ENCODE results near the gene STRN.
"Not testable (repeated sequence)": the region's sequence is repeated elsewhere in the genome, so short reads cannot be mapped to it uniquely, and the experiment has no call there.

Gene STRN, protein sequence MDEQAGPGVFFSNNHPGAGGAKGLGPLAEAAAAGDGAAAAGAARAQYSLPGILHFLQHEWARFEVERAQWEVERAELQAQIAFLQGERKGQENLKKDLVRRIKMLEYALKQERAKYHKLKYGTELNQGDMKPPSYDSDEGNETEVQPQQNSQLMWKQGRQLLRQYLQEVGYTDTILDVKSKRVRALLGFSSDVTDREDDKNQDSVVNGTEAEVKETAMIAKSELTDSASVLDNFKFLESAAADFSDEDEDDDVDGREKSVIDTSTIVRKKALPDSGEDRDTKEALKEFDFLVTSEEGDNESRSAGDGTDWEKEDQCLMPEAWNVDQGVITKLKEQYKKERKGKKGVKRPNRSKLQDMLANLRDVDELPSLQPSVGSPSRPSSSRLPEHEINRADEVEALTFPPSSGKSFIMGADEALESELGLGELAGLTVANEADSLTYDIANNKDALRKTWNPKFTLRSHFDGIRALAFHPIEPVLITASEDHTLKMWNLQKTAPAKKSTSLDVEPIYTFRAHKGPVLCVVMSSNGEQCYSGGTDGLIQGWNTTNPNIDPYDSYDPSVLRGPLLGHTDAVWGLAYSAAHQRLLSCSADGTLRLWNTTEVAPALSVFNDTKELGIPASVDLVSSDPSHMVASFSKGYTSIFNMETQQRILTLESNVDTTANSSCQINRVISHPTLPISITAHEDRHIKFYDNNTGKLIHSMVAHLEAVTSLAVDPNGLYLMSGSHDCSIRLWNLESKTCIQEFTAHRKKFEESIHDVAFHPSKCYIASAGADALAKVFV

DNA sequence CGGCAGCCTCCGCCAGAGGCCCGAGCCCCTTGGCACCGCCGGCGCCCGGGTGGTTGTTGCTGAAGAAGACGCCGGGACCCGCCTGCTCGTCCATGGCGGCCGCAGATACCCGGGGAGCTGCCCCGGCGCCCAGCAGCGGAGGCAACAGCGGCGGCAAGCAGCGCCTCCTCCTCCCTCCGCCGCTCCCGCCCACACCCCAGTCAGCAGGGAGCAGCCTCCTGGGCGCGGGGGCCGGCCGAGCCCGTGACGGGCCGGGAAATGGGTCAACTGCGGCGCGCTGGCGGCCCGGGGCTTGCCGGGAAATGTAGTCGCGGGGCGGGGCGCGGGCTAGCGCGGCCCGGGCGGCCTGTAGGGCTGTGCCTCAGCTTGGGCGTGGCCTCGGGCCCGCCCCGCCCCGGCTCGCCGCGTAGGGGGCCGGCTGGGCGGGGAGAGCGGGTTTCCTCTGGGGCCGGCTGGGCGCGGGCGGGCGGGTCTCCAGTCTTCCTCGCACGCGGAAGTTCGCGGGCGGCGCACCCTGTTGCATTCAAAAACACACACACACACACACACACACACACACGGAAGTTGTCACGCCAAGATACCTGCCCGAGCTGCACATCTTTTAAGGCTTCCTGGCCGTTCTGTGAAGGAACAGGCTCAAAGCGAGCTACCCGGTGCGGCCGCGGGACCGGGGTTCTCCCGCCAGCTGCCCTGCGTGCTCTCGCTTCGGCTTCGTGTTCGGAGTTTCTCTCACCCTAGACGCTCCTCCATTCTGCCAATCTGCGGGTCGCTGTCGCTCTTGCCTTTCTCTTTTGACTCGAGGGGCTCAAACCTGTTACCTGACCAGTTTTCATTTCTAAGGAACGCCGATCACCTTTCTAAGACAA, at the start of gene STRN:
TSS of gene STRN (minus strand) at position 167 of the 866 bp plus-strand sequence. CDS start at position 94, 73 bp downstream.
- peak; percentile 93 for DNase-seq

DNA sequence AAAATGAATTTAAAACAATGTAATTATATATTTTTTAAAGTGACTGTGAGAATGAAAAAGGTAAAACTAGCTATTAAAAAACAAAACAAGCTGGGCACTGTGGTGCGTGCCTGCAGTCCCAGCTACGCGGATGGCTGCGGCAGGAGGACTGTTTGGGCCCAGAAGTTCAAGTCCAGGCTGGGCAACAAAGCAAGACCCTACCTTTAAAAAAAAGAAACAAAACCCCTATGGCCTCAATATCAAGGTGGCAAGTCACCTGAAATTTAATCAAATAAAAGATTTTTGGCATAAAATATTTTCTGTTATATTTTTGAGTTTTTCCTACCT, 46.9 kb upstream of the STRN start:
- no peak for DNase-seq

DNA sequence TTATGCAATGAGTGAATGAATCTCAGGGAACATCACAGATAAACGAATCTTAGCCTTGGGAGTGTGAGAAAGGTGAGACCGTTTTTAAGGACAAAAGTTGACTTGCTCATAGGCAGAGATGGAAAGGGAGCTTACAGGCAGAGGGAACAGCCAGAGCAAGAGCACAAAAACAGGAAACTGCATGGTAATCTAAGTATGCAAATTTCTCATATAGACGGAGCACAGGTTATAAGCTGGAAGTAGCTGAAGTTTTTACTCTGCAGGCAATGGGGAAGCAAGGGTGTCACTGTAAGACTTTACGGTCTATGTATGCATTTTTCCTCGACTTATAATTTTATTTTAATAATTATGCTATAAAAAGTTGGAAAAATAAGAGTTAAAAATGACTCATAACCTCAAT, 44.8 kb upstream of the STRN start:
- no peak for DNase-seq

DNA sequence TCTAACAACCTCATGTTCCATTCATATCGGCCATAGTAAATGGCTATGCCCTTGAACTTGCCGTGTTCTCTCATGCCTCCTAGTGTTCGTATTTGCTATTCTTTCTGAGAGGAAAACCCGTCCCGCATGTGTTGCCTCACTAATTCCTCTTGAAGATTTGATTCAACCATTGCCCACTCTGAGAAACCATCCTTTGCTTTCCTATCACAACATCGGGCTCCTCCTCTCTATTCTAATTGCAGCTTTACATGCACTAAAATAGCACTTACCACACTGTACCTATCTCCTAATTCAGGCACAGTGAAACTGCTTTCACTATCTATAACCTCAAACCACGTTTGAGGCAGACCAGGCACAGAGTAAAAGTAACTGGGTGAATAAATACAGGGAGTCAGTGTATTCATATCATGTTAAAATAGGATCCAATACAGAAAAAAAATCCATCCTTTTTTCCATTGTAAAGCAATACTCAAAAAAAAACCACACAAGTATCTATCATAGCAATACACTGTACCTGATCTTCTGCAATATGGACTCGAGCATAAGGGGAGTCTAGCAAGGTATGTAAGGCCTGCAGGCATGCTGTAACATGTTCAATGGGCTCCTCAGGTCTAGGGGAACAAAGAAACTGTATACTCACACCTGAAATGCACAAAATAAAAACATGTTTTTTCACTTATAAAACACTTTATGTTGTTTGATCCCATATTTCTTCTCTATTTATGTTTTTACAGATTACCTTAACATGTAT, 39.0 kb upstream of the STRN start:
- peak; percentile 13 for DNase-seq

DNA sequence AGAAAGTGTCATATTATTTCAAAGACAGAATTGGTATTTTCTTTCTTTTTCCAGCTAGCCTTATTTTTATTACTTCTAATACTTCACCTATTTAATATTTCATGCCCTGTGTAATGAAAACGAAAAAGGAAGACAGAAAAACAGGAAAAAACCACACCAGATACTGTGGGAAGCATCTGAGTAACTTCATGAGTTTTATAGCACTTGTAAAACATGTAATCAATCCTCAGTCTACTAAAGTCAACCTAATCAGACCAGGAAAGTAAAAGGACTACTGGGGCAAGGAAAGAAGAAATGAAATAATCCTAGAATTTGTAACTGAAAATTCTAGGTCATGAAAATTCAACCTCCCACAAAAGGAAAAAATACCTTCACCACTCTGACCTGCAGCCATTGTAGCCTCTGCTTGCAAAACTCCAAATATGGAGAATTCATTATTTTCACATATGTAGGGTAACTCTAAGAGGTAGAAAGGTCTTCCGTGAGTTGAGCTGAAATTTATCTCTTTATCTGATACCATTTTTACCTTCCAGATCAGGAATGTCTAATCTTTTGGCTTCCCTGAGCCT, 34.7 kb upstream of the STRN start:
- DNase-seq, result no peak

DNA sequence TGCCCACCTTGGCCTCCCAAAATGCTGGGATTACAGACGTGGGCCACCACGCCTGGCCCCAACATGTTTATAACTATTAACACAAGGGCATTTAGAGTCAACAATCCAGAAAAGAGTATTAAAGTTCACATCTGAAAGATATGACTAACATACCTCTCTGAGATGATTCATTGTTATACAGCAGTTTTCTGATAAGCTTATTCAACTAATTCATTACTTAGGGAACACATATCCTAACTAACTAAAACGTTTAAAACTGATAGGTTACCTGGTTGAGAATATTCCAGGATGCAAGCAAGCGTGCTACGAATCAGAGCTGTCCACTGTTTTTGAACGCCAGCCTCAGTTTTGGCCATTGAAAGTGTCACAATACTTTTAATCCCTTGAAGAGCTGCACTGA, 34.0 kb upstream of the STRN start:
- no peak for DNase-seq

DNA sequence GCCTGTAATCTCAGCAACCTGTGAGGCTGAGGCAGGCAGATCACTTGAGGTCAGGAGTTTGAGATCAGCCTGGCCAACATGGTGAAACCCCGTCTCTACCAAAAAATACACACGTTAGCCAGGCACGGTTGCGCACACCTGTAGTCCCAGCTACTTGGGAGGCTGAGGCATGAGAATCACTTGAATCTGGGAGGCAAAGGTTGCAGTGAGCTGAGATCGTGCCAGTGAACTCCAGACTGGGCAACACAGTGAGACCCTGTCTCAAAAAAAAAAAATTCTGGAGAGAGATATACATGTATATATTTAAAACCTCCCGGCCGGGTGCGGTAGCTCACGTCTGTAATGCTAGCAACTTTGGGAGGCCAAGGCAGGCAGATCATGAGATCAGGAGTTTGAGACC, 33.1 kb upstream of the STRN start:
- DNase-seq, result not testable (repeated sequence)

DNA sequence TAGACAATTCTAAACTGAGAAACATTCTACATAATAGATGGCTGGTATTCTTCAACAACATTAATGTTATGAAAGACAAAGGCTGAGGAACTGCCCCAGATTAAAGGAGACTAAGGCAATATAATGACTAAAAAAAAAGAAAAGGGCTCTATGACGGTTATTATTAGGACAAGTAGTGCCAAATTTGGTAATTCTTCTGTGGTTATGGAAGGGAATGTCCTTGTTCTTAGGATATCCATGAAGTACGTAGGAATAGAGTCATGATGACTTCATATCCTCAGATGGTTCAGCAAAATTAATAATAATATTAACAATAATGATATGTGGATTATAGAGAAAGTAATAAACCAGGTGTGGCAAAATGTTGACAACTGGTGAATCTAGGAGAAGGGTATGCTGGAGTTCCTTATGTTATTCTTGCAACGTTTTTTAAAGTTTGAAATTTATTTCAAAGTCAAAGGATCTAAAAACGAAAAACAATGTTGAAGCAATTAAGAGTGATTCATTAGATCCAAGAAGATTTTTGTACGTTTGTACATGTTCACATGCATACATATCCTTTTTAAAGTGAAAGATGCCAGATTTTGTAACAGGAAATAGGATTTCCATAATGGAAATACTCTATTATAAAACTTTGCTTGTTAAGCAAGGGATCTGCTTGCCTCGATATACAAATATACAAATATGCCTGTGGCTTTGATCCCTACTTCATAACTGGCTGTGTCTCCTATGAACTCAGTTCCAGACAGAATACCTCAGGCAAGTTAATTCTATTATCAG, 27.7 kb upstream of the STRN start:
- no peak for DNase-seq

DNA sequence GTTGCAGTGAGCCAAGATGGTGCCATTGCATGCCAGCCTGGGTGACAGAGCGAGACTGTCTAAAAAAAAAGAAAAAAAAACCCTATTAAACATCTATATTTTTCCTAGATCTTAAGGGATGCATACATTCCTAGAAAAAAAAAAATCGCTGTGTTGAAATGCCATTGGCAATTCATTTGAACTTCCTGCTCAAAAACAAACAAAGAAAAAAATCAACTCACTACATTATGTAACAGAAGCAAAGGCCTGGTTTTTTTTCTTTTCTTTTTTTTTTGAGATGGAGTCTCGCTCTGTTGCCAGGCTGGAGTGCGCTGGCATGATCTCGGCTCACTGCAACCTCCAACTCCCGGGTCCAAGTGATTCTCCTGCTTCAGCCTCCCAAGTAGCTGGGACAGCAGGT, 21.7 kb upstream of the STRN start:
- DNase-seq, result no peak

DNA sequence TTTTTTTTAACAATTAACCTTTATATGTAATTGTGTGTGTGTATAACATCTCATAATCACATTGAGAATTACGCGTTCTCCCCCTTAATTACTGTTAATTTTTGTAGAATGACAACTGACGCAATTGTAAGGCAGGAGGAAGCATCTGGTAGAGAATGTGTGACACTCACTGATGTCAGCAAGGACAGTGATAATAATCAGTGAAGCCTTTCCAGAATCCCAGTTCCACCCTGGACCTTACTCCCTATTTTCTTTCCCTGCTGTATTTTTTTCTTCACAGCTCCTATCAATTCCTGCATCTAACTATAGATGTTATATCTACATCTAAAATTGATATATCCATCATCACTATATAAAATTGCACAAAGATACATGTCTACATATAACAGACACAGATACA, 16.1 kb upstream of the STRN start:
- no peak for DNase-seq

DNA sequence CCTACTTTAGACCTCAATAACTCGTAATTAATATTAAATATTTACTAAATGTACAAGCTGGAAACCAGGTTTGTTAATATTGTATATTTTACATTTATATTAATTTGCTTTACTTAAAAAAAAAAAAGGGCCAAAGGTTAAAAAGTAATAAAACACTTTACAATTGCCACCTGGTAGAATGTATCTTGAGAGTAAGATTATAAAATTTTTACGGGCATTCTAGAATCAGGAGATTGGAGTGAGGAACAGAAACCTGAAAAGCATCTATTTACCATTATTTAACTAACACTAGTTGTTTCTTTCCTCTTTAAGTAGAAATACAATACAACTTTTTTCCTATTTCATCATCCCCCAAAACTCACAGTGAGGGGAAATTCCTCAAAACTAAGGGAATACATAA, 15.6 kb upstream of the STRN start:
- DNase-seq, result no peak

DNA sequence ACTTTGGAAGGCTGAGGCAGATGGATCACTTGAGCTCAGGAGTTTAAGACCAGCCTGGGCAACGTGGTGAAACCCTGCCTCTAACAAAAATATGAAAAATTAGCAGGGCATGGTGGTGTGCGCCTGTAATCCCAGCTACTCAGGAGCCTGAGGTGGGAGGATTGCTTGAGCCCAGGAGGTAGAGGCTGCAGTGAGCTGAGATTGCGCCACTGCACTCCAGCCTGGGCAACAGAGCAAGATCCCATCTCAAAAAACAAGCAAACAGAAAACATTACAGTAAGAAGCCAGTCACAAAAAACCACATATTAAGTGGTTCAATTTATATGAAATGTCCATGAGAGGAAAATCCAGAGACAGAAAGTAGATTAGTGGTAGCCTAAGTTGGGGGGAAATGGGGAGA, 12.7 kb upstream of the STRN start:
- DNase-seq, result not testable (repeated sequence)

DNA sequence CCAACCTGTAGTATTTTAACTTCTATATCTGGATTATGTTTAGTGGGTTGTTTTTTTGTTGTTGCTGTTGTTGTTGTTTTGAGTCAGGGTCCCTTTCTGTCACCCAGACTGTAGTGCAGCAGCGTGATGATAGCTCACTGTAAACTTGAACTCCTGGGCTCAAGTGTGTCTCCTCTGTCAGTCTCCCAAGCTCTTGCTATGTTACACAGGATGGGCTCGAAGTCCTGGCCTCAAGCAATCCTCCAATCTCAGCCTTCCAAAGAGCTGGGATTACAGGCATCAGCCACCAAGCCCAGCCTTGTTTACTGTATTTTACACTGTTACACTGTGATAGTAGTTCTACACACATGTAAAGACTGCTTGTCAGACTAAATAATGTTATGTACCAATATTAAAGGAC, 9.7 kb upstream of the STRN start:
- no peak for DNase-seq

DNA sequence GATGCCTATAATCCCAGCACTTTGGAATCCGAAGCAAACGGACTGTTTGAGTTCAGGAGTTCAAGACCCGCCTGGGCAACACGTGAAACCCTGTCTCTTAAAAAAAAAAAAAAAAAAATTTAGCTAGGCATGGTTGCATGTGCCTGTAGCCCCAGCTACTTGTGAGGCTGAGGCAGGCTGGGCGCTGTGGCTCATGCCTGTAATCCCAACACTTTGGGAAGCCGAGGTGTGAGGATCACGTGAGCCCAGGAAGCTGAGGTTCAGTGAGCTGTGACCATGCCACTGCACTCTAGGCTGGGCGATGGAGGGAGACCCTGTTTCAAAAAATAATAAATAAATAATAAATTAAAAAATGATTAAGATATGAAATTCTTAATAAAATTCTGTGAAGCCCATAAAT, 9.0 kb upstream of the STRN start:
- no peak for DNase-seq

DNA sequence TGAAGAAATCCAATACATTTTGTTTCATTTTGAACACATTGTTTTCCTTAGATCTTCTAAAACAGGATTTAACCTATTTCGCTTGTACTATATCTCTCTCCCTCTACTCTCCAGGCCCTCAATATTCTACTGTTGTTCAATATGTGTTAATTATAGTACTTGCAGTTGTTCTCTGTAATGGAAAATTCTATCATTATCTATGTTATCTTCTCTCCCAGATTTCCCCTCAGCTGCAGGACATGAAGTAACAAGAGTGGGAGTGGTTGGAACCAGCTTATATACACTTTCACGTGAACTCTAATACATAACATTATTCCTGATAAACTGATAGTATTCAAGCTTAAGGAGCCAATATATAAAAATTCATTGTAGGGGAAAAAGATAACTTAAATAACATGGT, 7.0 kb upstream of the STRN start:
- DNase-seq, result no peak

DNA sequence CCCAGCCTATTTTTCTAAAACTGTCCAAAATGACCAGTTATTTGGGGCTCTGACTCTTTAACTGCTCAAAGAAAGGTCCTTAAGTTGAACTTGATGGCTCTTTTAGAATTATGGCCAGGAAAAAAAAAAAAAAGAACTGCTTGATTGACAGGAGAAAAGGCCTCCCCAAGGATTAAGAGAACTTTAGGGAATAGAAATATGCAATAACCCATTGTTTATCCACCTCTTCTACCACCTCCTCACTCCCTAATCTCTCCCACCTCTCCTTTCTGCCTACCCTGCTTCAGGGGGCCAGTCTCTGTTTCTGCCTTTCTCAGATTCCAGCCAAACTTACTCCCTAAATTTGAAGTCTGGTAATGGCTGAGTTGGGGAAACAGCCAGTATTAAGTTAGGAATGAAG, 5.7 kb upstream of the STRN start:
- no peak for DNase-seq

DNA sequence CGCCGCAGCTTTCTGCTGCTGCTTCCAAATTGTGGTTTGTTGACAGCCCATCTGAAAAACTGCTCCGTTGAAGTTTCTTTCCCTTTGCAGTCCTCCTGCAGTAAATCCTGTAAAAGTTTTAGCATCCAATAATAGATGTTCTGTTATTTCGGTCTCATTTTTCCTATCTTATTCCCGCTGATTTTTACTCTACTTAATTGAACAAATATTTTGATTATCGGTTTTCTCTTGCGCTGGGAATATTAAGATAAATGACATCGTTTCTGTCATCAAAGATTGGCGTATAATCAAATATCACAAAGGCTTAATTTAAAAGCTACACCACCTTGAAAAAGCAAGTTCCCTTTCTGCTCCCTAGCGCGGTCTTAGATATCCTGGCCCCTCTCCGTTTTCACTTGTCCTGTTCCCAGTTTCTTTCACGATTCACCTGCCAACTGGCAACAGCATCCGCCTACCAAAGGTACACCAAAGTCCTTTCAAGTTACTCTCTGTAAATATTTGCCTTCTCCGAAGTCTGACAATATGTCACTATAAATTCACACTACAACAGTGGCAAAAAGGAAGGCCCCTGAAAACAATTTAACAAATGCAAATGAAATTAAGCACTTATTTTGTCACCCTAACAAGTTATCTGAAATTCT, 1.0 kb upstream of the STRN start:
- DNase-seq, result no peak

DNA sequence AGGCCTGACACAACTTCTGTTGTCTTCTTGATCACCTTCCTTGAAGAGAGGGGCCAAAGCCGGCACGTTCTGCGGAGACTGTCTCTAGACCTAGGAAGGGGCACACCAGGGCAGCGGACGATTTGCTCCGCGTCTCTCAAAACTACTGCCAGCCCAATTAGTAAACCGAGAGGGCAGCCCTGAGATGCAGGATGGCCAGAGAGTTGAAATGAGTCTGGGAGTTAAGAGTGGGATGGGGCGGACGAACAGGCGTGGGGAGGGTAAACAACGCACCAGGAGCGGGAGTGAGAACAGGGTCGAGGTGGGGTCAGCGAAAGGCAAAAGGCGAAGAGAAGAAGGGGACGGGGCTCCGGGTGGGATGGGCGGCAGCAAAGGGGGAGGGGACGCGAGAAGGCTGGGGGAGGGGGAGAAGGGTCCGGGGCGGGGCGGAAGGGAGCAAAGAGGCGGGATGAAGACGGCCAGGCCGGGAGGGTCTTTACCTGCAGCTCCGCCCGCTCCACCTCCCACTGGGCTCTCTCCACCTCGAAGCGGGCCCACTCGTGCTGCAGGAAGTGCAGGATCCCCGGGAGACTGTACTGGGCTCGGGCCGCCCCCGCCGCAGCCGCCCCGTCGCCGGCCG, 476 bp downstream of the STRN start:
- DNase-seq, result peak; percentile 54

DNA sequence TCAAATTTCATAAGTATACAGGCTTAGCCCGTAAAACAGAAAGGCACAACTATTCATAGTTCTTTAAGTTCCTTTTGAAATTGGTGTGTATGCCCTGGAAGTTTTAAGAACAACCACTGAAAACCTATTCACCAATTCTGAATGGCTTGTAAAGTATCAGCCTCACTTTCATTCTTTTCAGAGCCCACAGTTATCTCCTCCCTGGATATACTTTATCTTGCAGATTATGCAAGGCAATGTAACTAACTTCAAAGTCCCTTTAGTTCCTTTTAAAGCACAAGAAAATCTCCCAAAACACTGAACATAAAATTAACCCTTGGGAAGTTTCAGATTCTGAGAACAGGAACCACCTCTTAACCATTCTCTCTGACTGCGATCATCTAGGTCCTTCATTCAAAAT, 1.1 kb downstream of the STRN start:
- DNase-seq, result no peak

DNA sequence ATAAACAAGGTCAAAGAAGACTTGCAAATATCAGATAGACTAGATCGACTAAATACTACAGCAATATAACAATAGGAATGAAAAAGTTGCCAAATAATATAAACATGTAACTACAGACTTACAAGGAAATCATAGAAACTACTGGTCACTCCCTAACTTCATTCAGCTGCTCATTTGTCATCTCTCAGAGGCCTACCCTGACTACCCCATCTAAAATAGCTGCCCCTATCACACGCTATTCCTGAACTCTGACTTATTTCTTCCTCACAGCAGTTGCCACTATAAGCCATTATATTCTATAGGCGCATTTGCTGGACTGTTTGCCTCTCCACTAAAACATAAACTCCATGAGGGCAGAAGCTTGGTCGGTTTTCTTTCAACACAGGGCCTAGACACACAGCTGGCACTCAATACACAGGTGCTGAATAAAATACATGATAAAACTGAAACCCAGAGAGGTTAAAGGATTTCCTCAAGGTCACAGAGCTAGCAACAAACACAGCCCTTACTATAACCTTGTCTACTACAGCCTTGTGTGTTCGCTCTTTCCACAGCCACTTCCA, 1.8 kb downstream of the STRN start:
- DNase-seq, result no peak
